Astrocyte (in vitro differentiated cells and primary cell): ENCODE results near the gene RTL1. TPM values are rescaled to one million over a fixed set of nuclear protein-coding genes. Genes with fewer than 3 reads are reported as not detected.

Source experiments
- DNase-seq: peaks from one replicate; pipeline ENCODE4 v3.0.0-alpha.2; 2010; ENCODE audit warnings: low read depth
- FAIRE-seq: peaks from 2 replicates; lab custom pipeline; 2011; peaks lifted over from hg19 to GRCh38; lab: Jason Lieb, UNC
- H2AFZ ChIP-seq: 2 replicates; pipeline ENCODE4 v1.6.0; 2012; ENCODE audit warnings: low read depth, low read length, inconsistent platforms
- H3K27ac ChIP-seq: 2 replicates; pipeline ENCODE4 v1.5.1; 2011; ENCODE audit warnings: low read depth, low read length, inconsistent platforms
- H3K27me3 ChIP-seq: 2 replicates; pipeline ENCODE4 v1.6.0; 2011; ENCODE audit warnings: low read length, inconsistent platforms; ENCODE audit not compliant: insufficient read depth
- H3K36me3 ChIP-seq: 2 replicates; pipeline ENCODE4 v1.5.1; 2011; ENCODE audit warnings: low read length, inconsistent platforms; ENCODE audit not compliant: insufficient read depth
- H3K4me1 ChIP-seq: 2 replicates; pipeline ENCODE4 v1.5.1; 2011; ENCODE audit warnings: low read length, inconsistent platforms; ENCODE audit not compliant: insufficient read depth
- H3K4me2 ChIP-seq: 2 replicates; pipeline ENCODE4 v1.6.0; 2012; ENCODE audit warnings: low read length, inconsistent platforms
- H3K4me3 ChIP-seq: 2 replicates; pipeline ENCODE4 v1.5.1; 2011; ENCODE audit warnings: low read depth, mild to moderate bottlenecking, low read length, inconsistent platforms; ENCODE audit not compliant: insufficient read depth
- H3K79me2 ChIP-seq: 2 replicates; pipeline ENCODE4 v1.6.0; 2012; ENCODE audit warnings: mild to moderate bottlenecking, low read length, inconsistent platforms; ENCODE audit not compliant: insufficient read depth
- H3K9ac ChIP-seq: 2 replicates; pipeline ENCODE4 v1.6.0; 2012; ENCODE audit warnings: mild to moderate bottlenecking, low read length, inconsistent platforms
- H3K9me3 ChIP-seq: 2 replicates; pipeline ENCODE4 v1.5.1; 2012; ENCODE audit warnings: low read depth, mild to moderate bottlenecking, low read length, inconsistent platforms; ENCODE audit not compliant: insufficient read depth
- H4K20me1 ChIP-seq: 2 replicates; pipeline ENCODE4 v1.6.0; 2012; ENCODE audit warnings: low read length, inconsistent platforms; ENCODE audit not compliant: insufficient read depth
- H3K27ac Mint-ChIP-seq: one replicate; pipeline ENCODE4 v1.8.0; 2021; ENCODE audit warnings: mild to moderate bottlenecking, mixed read lengths; ENCODE audit not compliant: unreplicated experiment
- H3K27me3 Mint-ChIP-seq: one replicate; pipeline ENCODE4 v1.8.0; 2021; ENCODE audit warnings: low read depth, mixed read lengths; ENCODE audit not compliant: unreplicated experiment
- H3K36me3 Mint-ChIP-seq: one replicate; pipeline ENCODE4 v1.8.0; 2021; ENCODE audit warnings: low read depth, mixed read lengths; ENCODE audit not compliant: unreplicated experiment
- H3K4me1 Mint-ChIP-seq: one replicate; pipeline ENCODE4 v1.8.0; 2021; ENCODE audit warnings: low read depth, mixed read lengths; ENCODE audit not compliant: unreplicated experiment
- H3K4me3 Mint-ChIP-seq: one replicate; pipeline ENCODE4 v1.8.0; 2021; ENCODE audit warnings: mild to moderate bottlenecking, moderate library complexity, mixed read lengths; ENCODE audit not compliant: unreplicated experiment
- H3K9me3 Mint-ChIP-seq: one replicate; pipeline ENCODE4 v1.8.0; 2021; ENCODE audit warnings: mild to moderate bottlenecking, mixed read lengths; ENCODE audit not compliant: unreplicated experiment
- EZH2 ChIP-seq: IDR thresholded peaks from 2 replicates; pipeline ENCODE4 v1.6.1; 2012; ENCODE audit warnings: mild to moderate bottlenecking, low read length, inconsistent platforms; ENCODE audit not compliant: insufficient read depth
- total RNA-seq: library from RNA; stranded (reverse); gene quantifications from 2 replicates; pipeline ENCODE4 v1.2.1, GENCODE V29; 2021
- TF ChIP-seq, protein P1 (sequence below): IDR thresholded peaks from 2 replicates; pipeline ENCODE4 v1.5.1; 2011; ENCODE audit warnings: low read depth, mild to moderate bottlenecking, inconsistent platforms, low read length, moderate library complexity; ENCODE audit not compliant: insufficient read depth

Gene RTL1
- total RNA-seq, 1 donor from 2014 or later: 0.18 TPM

GRCh38 chr14:100887728-100888335 is 15.7 kb downstream of the RTL1 start:
- peak; percentile 12 for DNase-seq
- Histone ChIP-seq H3K9me3 (no peaks in the 10 kb centered on the region), H3K4me1 (no peaks in the 10 kb centered on the region), H3K4me2 (no peak overlapping the region), H4K20me1 (peaks cover 88% of the 10 kb centered on the region), H2AFZ (no peak overlapping the region), H3K27ac (no peak overlapping the region), H3K79me2 (peaks cover 26% of the 10 kb centered on the region), H3K9ac (no peak overlapping the region), H3K36me3 (peaks cover 18% of the 10 kb centered on the region), H3K27me3 (no peaks in the 10 kb centered on the region), H3K4me3 (no peak overlapping the region)
- FAIRE-seq: peak; percentile 17
- TF ChIP-seq, protein P1, sequence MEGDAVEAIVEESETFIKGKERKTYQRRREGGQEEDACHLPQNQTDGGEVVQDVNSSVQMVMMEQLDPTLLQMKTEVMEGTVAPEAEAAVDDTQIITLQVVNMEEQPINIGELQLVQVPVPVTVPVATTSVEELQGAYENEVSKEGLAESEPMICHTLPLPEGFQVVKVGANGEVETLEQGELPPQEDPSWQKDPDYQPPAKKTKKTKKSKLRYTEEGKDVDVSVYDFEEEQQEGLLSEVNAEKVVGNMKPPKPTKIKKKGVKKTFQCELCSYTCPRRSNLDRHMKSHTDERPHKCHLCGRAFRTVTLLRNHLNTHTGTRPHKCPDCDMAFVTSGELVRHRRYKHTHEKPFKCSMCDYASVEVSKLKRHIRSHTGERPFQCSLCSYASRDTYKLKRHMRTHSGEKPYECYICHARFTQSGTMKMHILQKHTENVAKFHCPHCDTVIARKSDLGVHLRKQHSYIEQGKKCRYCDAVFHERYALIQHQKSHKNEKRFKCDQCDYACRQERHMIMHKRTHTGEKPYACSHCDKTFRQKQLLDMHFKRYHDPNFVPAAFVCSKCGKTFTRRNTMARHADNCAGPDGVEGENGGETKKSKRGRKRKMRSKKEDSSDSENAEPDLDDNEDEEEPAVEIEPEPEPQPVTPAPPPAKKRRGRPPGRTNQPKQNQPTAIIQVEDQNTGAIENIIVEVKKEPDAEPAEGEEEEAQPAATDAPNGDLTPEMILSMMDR: no peak
- no peak for TF ChIP-seq EZH2
- no peaks in the 10 kb centered on the region for H3K4me1 Mint-ChIP-seq
- peaks cover 13% of the 10 kb centered on the region for H3K9me3 Mint-ChIP-seq
- peaks cover 7% of the 10 kb centered on the region for H3K36me3 Mint-ChIP-seq
- peaks cover 37% of the 10 kb centered on the region for H3K27me3 Mint-ChIP-seq
- no peak overlapping the region for H3K27ac Mint-ChIP-seq
- no peak overlapping the region for H3K4me3 Mint-ChIP-seq

GRCh38 chr14:100885617-100886016 is 17.9 kb downstream of the RTL1 start:
- H3K79me2 ChIP-seq: peaks cover 38% of the 10 kb centered on the region
- H2AFZ ChIP-seq: no peak overlapping the region
- H3K4me2 ChIP-seq: no peak overlapping the region
- no peaks in the 10 kb centered on the region for H3K4me1 Mint-ChIP-seq
- no peak for TF ChIP-seq EZH2
- FAIRE-seq (no peak), DNase-seq (no peak)
- no peak overlapping the region for H3K27ac Mint-ChIP-seq
- no peak overlapping the region for H3K27ac ChIP-seq
- peaks cover 39% of the 10 kb centered on the region for H3K27me3 Mint-ChIP-seq
- H3K4me3 Mint-ChIP-seq: no peak overlapping the region
- no peaks in the 10 kb centered on the region for H3K9me3 ChIP-seq
- H3K36me3 ChIP-seq: peaks cover 28% of the 10 kb centered on the region
- no peaks in the 10 kb centered on the region for H3K4me1 ChIP-seq
- H3K9ac ChIP-seq: no peak overlapping the region
- peaks cover 28% of the 10 kb centered on the region for H3K9me3 Mint-ChIP-seq
- no peaks in the 10 kb centered on the region for H3K27me3 ChIP-seq
- peaks cover 85% of the 10 kb centered on the region for H4K20me1 ChIP-seq
- no peak overlapping the region for H3K4me3 ChIP-seq
- H3K36me3 Mint-ChIP-seq: peaks cover 4% of the 10 kb centered on the region

- Histone ChIP-seq H3K9me3 (no peaks in the 10 kb centered on the region), H3K9ac (no peak overlapping the region), H3K4me1 (no peaks in the 10 kb centered on the region), H4K20me1 (peaks cover 86% of the 10 kb centered on the region), H3K4me3 (no peak overlapping the region), H2AFZ (no peak overlapping the region), H3K4me2 (no peak overlapping the region), H3K36me3 (peaks cover 28% of the 10 kb centered on the region), H3K79me2 (peaks cover 42% of the 10 kb centered on the region), H3K27me3 (no peaks in the 10 kb centered on the region), H3K27ac (no peak overlapping the region)
- Mint-ChIP-seq H3K4me3 (no peak overlapping the region), H3K36me3 (peaks cover 7% of the 10 kb centered on the region), H3K27me3 (peaks cover 42% of the 10 kb centered on the region), H3K4me1 (no peaks in the 10 kb centered on the region), H3K27ac (no peak overlapping the region), H3K9me3 (peaks cover 31% of the 10 kb centered on the region)
- TF ChIP-seq EZH2: no peak
- TF ChIP-seq, protein P1: no peak
- DNase-seq: no peak
- no peak for FAIRE-seq
These were observed 18.3 kb downstream of the RTL1 start for GRCh38 chr14:100885196-100885595.
